GM21619 (cell line): ENCODE measurements around the gene KCND2.
"Not testable (repeated sequence)": the region's sequence is repeated elsewhere in the genome, so short reads cannot be mapped to it uniquely, and the experiment has no call there.

Source experiments
- ATAC-seq: cut with Tn5 transposase; IDR thresholded peaks from one replicate; pipeline ENCODE4 v1.9.1; 2021; ENCODE audit not compliant: unreplicated experiment

Gene KCND2

GRCh38 chr7:120272701-120273475, at the start of gene KCND2:
Gene KCND2, plus strand, starts transcription at chr7:120273175.
- ATAC-seq, result peak; percentile 33

GRCh38 chr7:120226188-120226587, 46.8 kb upstream of the KCND2 start:
- ATAC-seq, result no peak

- no peak for ATAC-seq
Measured at GRCh38 chr7:120227255-120227654, 45.7 kb upstream of the KCND2 start.

GRCh38 chr7:120229084-120229483, 43.9 kb upstream of the KCND2 start:
- no peak for ATAC-seq

GRCh38 chr7:120233338-120233737, 39.6 kb upstream of the KCND2 start:
- ATAC-seq, result no peak

- not testable (repeated sequence) for ATAC-seq
Measured at GRCh38 chr7:120240350-120240749, 32.6 kb upstream of the KCND2 start.

- no peak for ATAC-seq
Measured at GRCh38 chr7:120241973-120242372, 31.0 kb upstream of the KCND2 start.

- no peak for ATAC-seq
Measured at GRCh38 chr7:120254845-120255244, 18.1 kb upstream of the KCND2 start.

- no peak for ATAC-seq
Measured at GRCh38 chr7:120256344-120257070, 16.5 kb upstream of the KCND2 start.

- ATAC-seq, result no peak
Measured at GRCh38 chr7:120259386-120259785, 13.6 kb upstream of the KCND2 start.

GRCh38 chr7:120260111-120260510, 12.9 kb upstream of the KCND2 start:
- no peak for ATAC-seq

GRCh38 chr7:120272261-120272660, 714 bp upstream of the KCND2 start:
- ATAC-seq, result peak; percentile 58

- ATAC-seq, result peak; percentile 58
Measured at GRCh38 chr7:120273476-120273975, 551 bp downstream of the KCND2 start.

GRCh38 chr7:120274482-120274881, 1.5 kb downstream of the KCND2 start:
- no peak for ATAC-seq

- no peak for ATAC-seq
Measured at GRCh38 chr7:120274899-120275298, 1.9 kb downstream of the KCND2 start.

GRCh38 chr7:120276720-120277119, 3.7 kb downstream of the KCND2 start:
- no peak for ATAC-seq

- ATAC-seq, result no peak
Measured at GRCh38 chr7:120278773-120279172, 5.8 kb downstream of the KCND2 start.

- ATAC-seq, result no peak
Measured at GRCh38 chr7:120280743-120281142, 7.8 kb downstream of the KCND2 start.

GRCh38 chr7:120293027-120293426, 20.1 kb downstream of the KCND2 start:
- ATAC-seq, result no peak

GRCh38 chr7:120302190-120302589, 29.2 kb downstream of the KCND2 start:
- ATAC-seq, result no peak

GRCh38 chr7:120303105-120303504, 30.1 kb downstream of the KCND2 start:
- no peak for ATAC-seq

GRCh38 chr7:120304674-120305073, 31.7 kb downstream of the KCND2 start:
- ATAC-seq, result no peak
